Measurements from ENCODE around the gene ZC3H4. TPM values are rescaled to one million over a fixed set of nuclear protein-coding genes. Genes with fewer than 3 reads are reported as not detected.

Gene ZC3H4
- total and polyA plus RNA-seq, 2 of the 8 experiments (the other 6 are each of a cell fraction or from before 2014, with no cell fraction given): 6.6 to 92.0 TPM

DNA sequence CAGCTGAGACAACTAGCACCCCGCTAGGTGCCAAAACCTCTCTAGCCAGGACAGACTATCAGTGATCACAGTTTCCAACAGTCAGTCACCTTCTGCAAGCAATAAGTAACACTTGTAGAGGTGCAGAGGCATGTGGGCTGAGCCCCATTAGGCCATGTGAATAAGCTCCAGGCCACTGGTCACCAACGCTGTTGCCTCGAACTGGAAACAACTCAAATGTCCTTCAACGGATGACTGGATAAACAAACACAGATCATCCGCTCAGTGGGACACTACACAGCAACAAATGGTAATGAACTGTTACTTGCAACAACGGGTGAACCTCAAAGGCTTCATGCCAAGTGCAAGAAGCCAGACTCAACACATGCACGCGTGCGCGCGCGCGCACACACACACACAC is 37.6 kb downstream of the ZC3H4 start:
- Histone ChIP-seq H3K79me1 (ENCODE audit: low read depth, low read length) (peaks cover 3% of the 10 kb centered on the region), H2AFZ (ENCODE audit: low read length) (no peak overlapping the region), H3K23me2 (ENCODE audit: low read depth, low read length) (no peaks in the 10 kb centered on the region), H3K9ac (replicated peaks in 1 of 4; ENCODE audit: extremely low read depth in 1 of 4, low read depth in 3 of 4, low read length in 3 of 4) (no peak overlapping the region; a peak in 1 of 7 replicates), H3K4me3 (ENCODE audit: extremely low read depth in 1 of 4, insufficient read depth in 2 of 4, low read depth in 3 of 4, low read length in 4 of 4) (no peak overlapping the region), H3K18ac (ENCODE audit: extremely low read depth, low read length) (no peak overlapping the region), H3K27ac (ENCODE audit: low read depth, low read length) (no peak overlapping the region), H3K14ac (ENCODE audit: insufficient read length) (no peak overlapping the region), H3K27me3 (replicated peaks in 1 of 4; ENCODE audit: control insufficient read depth in 3 of 4, extremely low read depth in 1 of 4, insufficient read depth in 3 of 4, low read length in 3 of 4) (no peaks in the 10 kb centered on the region), H4K91ac (replicated peaks; ENCODE audit: insufficient read length, low read length) (no peak overlapping the region), H3K4me2 (ENCODE audit: insufficient read depth in 1 of 2, low read depth in 2 of 2, low read length in 2 of 2) (no peak overlapping the region), H3K4me1 (replicated peaks in 1 of 4; ENCODE audit: control insufficient read depth in 3 of 4, insufficient read depth in 4 of 4, low read length in 3 of 4) (no peaks in the 10 kb centered on the region), H2AK5ac (ENCODE audit: low read depth, low read length) (no peak overlapping the region), H3K9me3 (ENCODE audit: insufficient read depth in 2 of 2, low read depth in 1 of 2, low read length in 1 of 2) (no peaks in the 10 kb centered on the region), H4K5ac (ENCODE audit: insufficient read length, low read depth, low read length) (no peak overlapping the region), H2BK120ac (replicated peaks; ENCODE audit: low read depth, low read length) (no peak overlapping the region), H4K8ac (ENCODE audit: extremely low read depth, insufficient read depth, low read length) (no peak overlapping the region), H2BK15ac (ENCODE audit: low read length) (no peak overlapping the region), H2BK5ac (ENCODE audit: low read depth, low read length) (peak overlapping the region; percentile 35; the same call in 1 of the 2 replicates), H3K79me2 (ENCODE audit: control insufficient read depth in 1 of 2, insufficient read depth in 2 of 2, low read length in 2 of 2) (peaks cover 0 to 11% of the 10 kb centered on the region in 2 experiments; a peak in 2 of 4 replicates), H3K56ac (replicated peaks; ENCODE audit: insufficient read length, low read depth, low read length) (no peak overlapping the region), H2BK20ac (ENCODE audit: low read length) (no peak overlapping the region), H2BK12ac (ENCODE audit: low read depth, low read length) (no peak overlapping the region), H3K36me3 (ENCODE audit: control insufficient read depth in 2 of 4, insufficient read depth in 4 of 4, low read length in 3 of 4) (peaks cover 8 to 58% (median 36%) of the 10 kb centered on the region in 4 experiments; a peak in 7 of 8 replicates), H3K4ac (replicated peaks; ENCODE audit: insufficient read length, low read depth, low read length) (no peak overlapping the region), H4K20me1 (replicated peaks in 1 of 2; ENCODE audit: control insufficient read depth in 1 of 2, insufficient read depth in 2 of 2, low read length in 2 of 2) (peaks cover 8 to 22% of the 10 kb centered on the region in 2 experiments), H3K23ac (ENCODE audit: insufficient read length) (no peak overlapping the region)
- CTCF ChIA-PET (ENCODE audit: partially characterized antibody): interaction anchor here (0.6 to 2.0 kb wide), 7 partner anchors 9 to 63 kb away, joined by 3 to 7 read pairs (median 3); no protein-coding TSS in a partner anchor
- 88% methylated on average over 13 of the region's 13 CpGs; no CpG with 5 or more reads in 1 of the 2 experiments for WGBS, 2 experiments (ENCODE audit: extremely low coverage in 1 of 2, insufficient coverage in 1 of 2, insufficient read length in 1 of 2, insufficient replicate concordance in 2 of 2, low coverage in 1 of 2, low lambda C conversion rate in 2 of 2, missing lambda C conversion rate in 1 of 2)
- POLR2A ChIA-PET (ENCODE audit: partially characterized antibody): interaction anchor here (1.2 to 2.2 kb wide), 3 partner anchors 12 to 28 kb away, joined by 3 to 7 read pairs (median 4); no protein-coding TSS in a partner anchor
- FAIRE-seq: no peak
- DNase-seq (ENCODE audit: low read depth in 1 of 2, low spot score in 2 of 2): no peak
- TF ChIP-seq EP300 (IDR thresholded peaks at IDR 0.05; ENCODE audit: borderline replicate concordance in 1 of 2, low read depth in 2 of 2, low read length in 2 of 2): no peak
- TF ChIP-seq HDAC6 (IDR thresholded peaks at IDR 0.05; ENCODE audit: low read depth, low read length): no peak
- TF ChIP-seq JUND (IDR thresholded peaks at IDR 0.05; ENCODE audit: low read length): no peak
- TF ChIP-seq BACH1 (IDR thresholded peaks at IDR 0.05; ENCODE audit: low read length): no peak
- no peak for TF ChIP-seq GABPA (IDR thresholded peaks at IDR 0.05; ENCODE audit: borderline replicate concordance, insufficient read depth, low read length)
- no peak for TF ChIP-seq CREB1 (IDR thresholded peaks at IDR 0.05)
- TF ChIP-seq TEAD4 (IDR thresholded peaks at IDR 0.05; ENCODE audit: low read depth, low read length): no peak
- TF ChIP-seq USF2 (IDR thresholded peaks at IDR 0.05; ENCODE audit: low read length): no peak
- TF ChIP-seq NANOG (IDR thresholded peaks at IDR 0.05; ENCODE audit: insufficient read depth, low read depth, low read length, poor library complexity, severe bottlenecking): no peak
